PFSK-1 (cell line): ENCODE results near the gene C11orf54.

Experiments used
- POLR2AphosphoS5 ChIP-seq: IDR thresholded peaks from 2 replicates; pipeline ENCODE4 v1.6.1; 2012; ENCODE audit warnings: low read depth, mild to moderate bottlenecking, control low read depth, low read length, moderate library complexity
- TF ChIP-seq, protein P1 (sequence below), 2 experiments: IDR thresholded peaks; 2 replicates each; pipeline versions ENCODE4 v1.6.1 to v1.8.0; 2011 to 2012; ENCODE audit warnings: low read depth in 2 of 2, low read length in 2 of 2, control low read depth in 1 of 2, inconsistent platforms in 1 of 2, mild to moderate bottlenecking in 1 of 2, moderate library complexity in 1 of 2; ENCODE audit not compliant: insufficient read depth in 1 of 2

DNA sequence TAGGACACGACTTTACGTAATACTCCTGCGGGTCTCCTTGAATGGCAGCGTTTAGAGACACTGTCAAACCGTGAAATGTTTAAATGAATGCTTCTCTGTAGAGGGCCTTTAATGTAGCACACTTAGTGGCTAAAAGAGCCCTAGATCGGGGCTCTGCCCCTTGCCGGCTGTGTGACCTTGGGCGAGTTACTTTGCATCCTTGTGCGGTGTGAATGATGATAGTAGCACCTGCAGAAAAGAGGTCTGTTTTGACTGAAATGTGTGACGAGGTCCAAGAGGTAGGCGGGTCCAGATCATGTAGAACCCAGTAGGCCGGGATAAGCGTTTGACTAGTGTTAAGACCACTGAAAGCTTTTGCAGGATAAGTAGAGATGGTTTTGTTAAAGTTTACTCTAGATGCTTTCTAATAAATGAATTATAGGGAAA lies 43.5 kb downstream of the C11orf54 start:
- TF ChIP-seq POLR2AphosphoS5, result no peak
- TF ChIP-seq, protein P1, sequence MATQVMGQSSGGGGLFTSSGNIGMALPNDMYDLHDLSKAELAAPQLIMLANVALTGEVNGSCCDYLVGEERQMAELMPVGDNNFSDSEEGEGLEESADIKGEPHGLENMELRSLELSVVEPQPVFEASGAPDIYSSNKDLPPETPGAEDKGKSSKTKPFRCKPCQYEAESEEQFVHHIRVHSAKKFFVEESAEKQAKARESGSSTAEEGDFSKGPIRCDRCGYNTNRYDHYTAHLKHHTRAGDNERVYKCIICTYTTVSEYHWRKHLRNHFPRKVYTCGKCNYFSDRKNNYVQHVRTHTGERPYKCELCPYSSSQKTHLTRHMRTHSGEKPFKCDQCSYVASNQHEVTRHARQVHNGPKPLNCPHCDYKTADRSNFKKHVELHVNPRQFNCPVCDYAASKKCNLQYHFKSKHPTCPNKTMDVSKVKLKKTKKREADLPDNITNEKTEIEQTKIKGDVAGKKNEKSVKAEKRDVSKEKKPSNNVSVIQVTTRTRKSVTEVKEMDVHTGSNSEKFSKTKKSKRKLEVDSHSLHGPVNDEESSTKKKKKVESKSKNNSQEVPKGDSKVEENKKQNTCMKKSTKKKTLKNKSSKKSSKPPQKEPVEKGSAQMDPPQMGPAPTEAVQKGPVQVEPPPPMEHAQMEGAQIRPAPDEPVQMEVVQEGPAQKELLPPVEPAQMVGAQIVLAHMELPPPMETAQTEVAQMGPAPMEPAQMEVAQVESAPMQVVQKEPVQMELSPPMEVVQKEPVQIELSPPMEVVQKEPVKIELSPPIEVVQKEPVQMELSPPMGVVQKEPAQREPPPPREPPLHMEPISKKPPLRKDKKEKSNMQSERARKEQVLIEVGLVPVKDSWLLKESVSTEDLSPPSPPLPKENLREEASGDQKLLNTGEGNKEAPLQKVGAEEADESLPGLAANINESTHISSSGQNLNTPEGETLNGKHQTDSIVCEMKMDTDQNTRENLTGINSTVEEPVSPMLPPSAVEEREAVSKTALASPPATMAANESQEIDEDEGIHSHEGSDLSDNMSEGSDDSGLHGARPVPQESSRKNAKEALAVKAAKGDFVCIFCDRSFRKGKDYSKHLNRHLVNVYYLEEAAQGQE (IDR thresholded peaks at IDR 0.05; ENCODE audit: insufficient read depth in 1 of 2, low read depth in 2 of 2, low read length in 2 of 2), result no peak
